NCI-H82 treated with DMSO at 0.1 percent for 48 hours (cell line): ENCODE measurements around the gene KIR2DL4.
"Not testable (repeated sequence)": the region's sequence is repeated elsewhere in the genome, so short reads cannot be mapped to it uniquely, and the experiment has no call there.

Experiments used
- DNase-seq: peaks from one replicate; lab custom pipeline; 2025; ENCODE audit not compliant: unreplicated experiment; lab: John Stamatoyannopoulos, UW

The KIR2DL4 gene

DNA sequence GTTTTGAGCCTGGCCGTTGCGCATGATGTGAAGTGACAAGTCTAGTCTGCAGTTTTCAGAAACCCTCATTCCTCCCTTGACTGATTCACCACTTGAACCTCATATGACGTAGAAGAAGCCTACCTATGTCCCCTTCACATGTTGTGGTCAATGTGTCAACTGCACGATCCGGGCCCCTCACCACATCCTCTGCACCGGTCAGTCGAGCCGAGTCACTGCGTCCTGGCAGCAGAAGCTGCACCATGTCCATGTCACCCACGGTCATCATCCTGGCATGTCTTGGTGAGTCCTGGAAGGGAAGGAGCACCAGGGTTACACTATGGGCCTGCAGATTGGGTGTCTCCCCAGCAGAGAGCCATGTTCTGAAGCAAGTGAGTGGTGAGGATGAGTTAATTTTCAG is at the start of gene KIR2DL4:
Gene KIR2DL4, plus strand, starts transcription at position 201 of the 400 bp plus-strand sequence. Its CDS starts 42 bp downstream, at position 243.
- DNase-seq: no peak

DNA sequence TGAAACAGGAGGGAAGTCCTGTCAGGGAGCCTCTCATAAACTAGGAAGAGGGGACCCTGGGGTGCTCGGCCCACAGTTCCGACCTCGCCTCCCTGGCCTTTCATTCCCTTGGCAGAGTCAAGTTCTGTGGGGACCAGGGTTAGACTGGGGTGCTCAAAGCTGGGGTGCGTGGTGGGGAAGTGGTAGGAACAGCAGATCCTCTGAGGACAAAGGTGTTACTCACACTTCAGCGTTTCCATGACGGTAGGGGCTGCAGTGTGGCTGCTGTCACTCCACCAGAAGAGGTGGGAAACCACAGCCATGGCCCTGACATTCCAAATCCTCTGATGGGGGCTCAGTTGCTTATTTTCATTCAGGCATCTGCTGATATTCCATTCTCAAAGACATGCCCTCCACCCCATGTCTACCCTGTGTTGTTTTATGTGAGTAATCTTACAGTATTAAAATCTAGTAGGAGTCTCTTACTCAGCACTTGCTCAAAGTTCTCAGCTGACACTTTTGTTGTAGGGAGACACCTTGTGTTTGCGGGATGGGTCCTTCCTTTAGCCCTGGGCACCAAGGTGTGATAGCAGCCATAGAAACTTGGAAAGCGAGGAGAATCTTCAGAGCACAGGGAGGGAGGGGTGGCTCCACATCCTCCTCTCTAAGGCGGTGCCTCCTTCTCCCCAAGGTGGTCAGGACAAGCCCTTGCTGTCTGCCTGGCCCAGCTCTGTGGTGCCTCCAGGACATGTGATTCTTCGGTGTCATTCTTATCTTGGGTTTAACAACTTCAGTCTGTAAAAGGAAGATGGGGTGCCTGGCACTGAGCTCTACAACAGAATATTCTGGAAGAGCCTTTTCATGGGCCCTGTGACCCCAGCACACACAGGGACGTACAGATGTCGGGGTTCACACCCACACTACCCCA is 47.0 kb upstream of the KIR2DL4 start:
- DNase-seq: not testable (repeated sequence)

DNA sequence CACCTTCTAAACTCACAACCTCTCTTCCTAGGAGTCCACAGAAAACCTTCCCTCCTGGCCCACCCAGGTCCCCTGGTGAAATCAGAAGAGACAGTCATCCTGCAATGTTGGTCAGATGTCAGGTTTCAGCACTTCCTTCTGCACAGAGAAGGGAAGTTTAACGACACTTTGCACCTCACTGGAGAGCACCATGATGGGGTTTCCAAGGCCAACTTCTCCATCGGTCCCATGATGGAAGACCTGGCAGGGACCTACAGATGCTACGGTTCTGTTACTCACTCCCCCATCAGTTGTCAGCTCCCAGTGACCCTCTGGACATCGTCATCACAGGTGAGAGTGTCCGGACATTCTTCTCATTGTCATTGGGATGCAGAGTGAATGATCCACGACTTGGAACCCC is 44.8 kb upstream of the KIR2DL4 start:
- DNase-seq: not testable (repeated sequence)

DNA sequence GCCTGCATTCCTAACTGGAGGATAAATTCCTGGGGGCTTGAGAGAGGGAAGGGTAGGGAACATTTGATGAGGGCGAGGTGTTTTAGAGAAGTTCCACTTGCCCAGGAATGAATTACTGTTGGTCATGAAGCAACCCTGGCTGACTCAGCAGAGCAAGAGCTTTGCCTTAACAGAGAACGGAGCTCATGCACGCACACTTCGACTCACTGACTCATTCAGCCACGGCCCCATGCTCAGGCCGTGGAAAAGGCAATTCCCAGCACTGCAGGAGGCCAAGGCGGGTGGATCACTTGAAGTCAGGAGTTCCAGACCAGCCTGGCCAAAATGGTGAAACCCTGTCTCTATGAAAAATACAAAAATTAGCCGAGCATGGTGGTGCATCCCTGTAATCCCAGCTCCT is 39.2 kb upstream of the KIR2DL4 start:
- DNase-seq: not testable (repeated sequence)

DNA sequence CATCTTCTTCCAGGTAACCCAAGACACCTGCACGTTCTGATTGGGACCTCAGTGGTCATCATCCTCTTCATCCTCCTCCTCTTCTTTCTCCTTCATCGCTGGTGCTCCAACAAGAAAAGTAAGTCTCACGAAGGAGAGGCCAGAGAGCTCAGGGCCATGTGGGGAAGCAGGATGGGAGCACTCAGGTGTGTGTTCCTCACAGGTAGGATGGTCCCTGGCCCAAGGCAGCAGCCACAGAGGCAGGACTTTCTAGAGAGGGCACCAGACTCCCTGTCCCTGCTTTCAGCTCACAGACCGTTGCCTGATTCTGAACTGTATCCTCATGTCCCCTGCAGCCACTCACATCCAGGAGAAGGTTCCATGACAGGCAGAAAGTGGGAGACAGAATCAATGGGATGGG is 36.9 kb upstream of the KIR2DL4 start:
- DNase-seq: not testable (repeated sequence)

DNA sequence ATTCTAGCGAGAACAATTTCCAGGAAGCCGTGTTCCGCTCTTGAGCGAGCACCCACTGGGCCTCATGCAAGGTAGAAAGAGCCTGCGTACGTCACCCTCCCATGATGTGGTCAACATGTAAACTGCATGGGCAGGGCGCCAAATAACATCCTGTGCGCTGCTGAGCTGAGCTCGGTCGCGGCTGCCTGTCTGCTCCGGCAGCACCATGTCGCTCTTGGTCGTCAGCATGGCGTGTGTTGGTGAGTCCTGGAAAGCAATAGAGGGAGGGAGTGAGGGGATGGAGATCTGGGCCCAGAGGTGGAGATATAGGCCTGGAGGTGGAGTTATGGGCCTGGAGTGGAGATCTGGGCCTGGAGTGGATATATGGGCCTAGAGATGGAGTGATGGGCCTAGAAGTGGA is 33.8 kb upstream of the KIR2DL4 start, which contains the start of gene KIR2DL1:
Gene KIR2DL1, plus strand, starts transcription at position 148 of the 400 bp plus-strand sequence. Its CDS starts 58 bp downstream, at position 206.
- not testable (repeated sequence) for DNase-seq

DNA sequence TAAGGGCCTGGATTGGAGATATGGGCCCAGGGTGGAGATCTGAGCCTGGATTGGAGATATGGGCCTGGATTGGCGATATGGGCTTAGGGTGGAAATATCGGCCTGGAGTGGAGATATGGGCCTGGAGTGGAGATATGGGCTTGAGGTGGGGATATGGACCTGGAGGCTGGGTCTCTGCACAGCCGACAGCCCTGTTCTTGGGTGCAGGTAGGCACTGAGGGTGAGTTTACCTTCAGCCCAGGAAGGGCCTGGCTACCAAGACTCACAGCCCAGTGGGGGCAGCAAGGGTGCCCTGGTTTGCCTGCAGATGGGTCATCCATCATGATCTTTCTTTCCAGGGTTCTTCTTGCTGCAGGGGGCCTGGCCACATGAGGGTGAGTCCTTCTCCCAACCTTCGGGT is 32.9 kb upstream of the KIR2DL4 start:
- not testable (repeated sequence) for DNase-seq

DNA sequence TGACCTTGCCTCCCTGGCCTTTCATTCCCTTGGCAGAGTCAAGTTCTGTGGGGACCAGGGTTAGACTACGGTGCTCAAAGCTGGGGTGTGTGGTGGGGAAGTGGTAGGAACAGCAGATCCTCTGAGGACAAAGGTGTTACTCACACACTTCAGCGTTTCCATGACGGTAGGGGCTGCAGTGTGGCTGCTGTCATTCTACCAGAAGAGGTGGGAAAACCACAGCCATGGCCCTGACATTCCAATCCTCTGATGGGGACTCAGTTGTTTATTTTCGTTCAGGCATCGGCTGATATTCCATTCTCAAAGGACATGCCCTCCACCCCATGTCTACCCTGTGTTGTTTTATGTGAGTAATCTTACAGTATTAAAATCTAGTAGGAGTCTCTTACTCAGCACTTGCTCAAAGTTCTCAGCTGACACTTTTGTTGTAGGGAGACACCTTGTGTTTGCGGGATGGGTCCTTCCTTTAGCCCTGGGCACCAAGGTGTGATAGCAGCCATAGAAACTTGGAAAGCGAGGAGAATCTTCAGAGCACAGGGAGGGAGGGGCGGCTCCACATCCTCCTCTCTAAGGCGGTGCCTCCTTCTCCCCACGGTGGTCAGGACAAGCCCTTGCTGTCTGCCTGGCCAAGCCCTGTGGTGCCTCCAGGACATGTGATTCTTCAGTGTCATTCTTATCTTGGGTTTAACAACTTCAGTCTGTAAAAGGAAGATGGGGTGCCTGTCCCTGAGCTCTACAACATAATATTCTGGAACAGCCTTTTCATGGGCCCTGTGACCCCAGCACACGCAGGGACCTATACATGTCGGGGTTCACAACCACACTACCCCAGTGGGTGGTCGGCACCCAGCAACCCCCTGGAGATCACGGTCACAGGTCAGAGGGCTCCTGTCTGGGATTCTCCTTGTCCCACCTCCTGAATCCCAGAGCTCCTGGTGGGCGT is 32.1 kb upstream of the KIR2DL4 start:
- not testable (repeated sequence) for DNase-seq

DNA sequence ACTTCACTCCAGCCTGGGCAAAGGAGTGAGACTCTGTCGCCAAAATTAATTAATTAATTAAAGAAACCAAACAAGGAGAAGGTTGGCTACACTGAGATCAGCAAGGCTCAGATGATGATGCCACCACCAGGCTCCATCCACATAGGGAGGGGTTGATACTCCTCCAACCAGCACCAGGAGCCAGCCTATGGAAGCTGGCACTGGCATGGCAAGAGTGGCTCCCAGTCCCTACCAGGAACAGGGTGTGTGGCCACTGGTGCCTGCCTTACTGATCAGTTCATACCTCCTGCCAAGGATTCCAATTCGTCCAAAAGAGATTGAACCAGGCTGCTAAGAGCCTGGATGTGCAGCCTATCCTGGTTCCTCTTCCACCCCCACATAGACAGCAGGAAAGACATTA is 30.7 kb upstream of the KIR2DL4 start:
- DNase-seq: not testable (repeated sequence)

DNA sequence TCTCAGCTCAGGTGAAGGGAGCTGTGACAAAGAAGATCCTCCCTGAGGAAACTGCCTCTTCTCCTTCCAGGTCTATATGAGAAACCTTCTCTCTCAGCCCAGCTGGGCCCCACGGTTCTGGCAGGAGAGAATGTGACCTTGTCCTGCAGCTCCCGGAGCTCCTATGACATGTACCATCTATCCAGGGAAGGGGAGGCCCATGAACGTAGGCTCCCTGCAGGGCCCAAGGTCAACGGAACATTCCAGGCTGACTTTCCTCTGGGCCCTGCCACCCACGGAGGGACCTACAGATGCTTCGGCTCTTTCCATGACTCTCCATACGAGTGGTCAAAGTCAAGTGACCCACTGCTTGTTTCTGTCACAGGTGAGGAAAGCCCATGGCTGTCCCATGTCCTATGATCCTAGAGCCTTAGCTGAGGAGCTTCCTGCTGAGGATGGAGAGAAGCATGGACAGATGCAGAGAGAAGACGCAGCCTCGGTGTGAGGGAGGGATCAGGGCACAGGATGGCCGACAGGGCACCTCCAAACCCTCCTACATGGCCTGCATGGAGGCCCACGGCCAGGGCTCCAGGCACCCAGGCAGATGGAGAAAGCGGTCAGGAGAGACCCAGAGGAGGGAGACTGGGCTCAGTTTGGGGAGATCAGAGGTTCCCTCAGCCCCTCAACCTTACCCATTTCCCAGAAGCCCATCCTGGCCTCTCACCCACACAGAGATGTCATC is 28.2 kb upstream of the KIR2DL4 start:
- DNase-seq: not testable (repeated sequence)

DNA sequence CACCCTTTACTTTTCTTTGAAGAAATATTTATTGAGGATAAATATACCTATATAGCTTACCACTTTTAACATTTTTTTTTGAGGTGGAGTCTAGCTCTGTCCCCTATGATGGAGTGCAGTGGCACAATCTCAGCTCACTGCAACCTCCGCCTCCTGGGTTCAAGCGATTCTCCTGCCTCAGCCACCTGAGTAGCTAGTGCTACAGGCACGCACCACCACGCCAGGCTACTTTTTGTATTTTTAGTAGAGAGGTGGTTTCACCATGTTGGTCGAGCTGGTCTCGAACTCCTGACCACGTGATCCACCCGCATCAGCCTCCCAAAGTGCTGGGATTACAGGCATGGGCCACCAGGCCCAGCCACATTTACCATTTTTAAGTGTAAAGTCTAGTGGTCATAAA is 27.6 kb upstream of the KIR2DL4 start:
- DNase-seq: not testable (repeated sequence)

DNA sequence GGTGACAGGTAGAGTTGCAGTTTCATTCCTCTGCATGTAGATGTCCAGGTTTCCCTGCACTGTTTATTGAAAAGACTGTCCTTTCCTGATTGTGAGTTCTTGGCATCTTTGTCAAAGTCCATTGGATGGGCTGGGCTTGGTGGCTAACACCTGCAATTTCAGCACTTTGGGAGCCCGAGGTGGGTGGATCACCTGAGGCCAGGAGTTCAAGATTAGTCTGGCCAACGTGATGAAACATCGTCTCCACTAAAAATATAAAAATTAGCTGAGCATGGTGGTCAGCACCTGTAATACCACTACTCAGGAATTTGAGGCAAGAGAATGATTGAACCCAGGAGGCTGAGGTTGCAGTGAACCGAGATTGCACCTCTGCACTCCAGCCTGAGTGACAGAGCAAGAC is 25.6 kb upstream of the KIR2DL4 start:
- not testable (repeated sequence) for DNase-seq

DNA sequence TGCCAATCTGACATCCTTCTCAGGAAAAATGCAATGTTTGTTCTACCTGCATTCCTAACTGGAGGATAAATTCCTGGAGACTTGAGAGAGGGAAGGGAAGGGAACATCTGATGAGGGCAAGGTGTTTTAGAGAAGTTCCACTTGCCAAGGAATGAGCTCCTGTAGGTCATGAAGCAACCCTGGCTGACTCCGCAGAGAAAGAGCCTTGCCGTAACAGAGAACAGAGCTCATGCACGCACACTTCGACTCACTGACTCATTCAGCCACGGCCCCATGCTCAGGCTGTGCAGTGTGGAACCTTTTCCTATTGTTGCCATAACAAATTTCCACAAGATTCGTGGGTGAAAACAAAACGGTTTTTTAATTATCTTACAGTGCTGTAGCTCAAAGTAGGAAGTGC is 24.5 kb upstream of the KIR2DL4 start:
- not testable (repeated sequence) for DNase-seq

DNA sequence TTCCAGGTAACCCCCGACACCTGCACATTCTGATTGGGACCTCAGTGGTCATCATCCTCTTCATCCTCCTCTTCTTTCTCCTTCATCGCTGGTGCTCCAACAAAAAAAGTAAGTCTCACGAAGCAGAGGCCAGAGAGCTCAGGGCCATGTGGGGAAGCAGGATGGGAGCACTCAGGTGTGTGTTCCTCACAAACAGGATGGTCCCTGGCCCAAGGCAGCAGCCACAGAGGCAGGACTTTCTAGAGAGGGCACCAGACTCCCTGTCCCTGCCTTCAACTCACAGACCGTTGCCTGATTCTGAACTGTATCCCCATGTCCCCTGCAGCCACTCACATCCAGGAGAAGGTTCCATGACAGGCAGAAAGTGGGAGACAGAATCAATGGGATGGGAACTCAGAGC is 20.5 kb upstream of the KIR2DL4 start:
- DNase-seq: not testable (repeated sequence)

DNA sequence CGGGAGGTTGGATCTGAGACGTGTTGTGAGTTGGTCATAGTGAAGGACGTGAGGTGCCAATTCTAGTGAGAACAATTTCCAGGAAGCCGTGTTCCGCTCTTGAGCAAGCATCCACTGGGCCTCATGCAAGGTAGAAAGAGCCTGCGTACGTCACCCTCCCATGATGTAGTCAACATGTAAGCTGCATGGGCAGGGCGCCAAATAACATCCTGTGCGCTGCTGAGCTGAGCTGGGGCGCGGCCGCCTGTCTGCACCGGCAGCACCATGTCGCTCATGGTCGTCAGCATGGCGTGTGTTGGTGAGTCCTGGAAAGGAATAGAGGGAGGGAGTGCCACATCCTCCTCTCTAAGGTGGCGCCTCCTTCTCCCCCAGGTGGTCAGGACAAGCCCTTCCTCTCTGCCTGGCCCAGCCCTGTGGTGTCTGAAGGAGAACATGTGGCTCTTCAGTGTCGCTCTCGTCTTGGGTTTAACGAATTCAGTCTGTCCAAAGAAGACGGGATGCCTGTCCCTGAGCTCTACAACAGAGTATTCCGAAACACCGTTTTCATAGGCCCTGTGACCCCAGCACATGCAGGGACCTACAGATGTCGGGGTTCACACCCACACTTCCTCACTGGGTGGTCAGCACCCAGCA is 17.2 kb upstream of the KIR2DL4 start:
- not testable (repeated sequence) for DNase-seq

DNA sequence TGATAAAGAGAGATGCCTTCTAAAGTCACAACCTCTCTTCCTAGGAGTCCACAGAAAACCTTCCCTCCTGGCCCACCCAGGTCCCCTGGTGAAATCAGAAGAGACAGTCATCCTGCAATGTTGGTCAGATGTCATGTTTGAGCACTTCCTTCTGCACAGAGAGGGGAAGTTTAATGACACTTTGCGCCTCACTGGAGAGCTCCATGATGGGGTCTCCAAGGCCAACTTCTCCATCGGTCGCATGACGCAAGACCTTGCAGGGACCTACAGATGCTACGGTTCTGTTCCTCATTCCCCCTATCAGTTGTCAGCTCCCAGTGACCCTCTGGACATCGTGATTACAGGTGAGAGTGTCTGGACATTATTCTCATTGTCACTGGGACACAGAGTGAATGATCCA is 15.3 kb upstream of the KIR2DL4 start:
- DNase-seq: not testable (repeated sequence)

DNA sequence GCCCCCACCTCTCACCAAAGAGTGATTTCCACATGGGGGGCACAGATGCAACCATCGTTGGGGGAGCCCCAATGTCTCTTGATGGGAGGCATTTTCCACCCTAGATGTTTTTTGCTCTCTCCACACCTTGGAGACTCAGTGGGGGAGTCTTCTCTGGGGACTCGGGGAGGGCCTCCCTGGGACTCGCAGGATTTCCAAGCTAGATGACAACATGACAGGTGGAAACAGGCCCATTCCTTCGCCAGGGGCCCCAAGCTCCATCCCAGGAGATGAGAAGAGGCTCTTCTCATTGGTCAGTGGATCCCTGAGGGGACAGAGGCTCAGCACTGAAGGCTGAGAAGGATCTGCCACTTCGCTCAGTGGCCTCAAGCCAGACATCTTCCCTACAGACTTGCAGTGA is 12.7 kb upstream of the KIR2DL4 start:
- DNase-seq: no peak

DNA sequence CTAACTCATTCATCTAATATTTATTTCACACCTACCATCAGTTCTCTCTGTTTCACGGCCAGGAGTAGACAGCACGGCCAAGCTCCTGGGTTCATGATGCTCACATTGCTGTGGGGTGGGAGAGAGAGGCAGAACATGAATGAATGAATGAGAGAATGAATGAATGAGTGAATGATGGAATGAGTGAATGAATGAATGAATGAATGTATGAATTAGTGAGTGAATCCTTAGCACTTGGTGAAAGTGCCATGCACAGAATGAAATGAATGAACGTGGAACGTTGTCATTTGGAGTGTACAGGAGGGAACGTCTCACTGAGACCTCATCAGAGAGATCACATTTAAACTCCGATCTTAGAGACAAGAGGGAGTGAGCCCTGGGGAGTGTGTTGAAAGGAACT is 11.9 kb upstream of the KIR2DL4 start:
- no peak for DNase-seq

DNA sequence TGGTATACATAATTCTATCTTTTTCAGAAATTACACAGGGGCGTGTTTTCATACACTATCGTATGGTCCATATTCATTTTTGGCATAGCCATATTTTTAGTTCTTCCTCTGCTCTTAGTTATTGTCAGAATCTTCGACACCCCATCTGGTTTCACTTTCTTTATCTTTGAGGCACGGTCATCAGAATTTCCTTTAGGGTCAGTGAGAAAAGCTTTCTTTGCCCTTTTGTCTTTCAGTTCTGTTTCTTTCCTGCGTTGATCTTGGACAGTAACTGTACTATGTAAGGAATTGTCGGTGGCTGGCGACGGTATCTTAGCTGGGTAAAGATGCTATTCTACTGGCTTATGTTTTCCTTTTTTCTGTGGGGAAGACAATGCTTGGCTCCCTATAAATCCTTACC is 10.6 kb upstream of the KIR2DL4 start:
- DNase-seq: no peak

DNA sequence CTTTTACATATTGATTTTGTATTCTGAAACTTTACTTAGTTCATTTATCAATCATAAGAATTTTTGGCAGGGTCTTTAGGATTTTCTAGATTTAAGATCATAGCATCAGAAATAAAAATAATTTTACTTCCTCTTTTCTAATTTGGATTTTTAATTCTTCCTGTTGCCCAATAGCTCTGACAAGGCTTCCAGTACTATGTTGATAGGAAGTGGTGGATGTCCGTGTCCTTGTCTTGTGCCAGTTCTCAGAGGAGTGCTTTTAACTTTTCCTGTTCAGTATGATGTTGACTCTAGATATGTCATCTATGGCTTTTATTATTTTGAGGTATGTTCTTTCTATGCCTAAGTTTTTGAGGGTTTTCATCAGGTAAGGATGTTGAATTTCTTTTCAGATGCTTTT is 7.7 kb upstream of the KIR2DL4 start:
- DNase-seq: no peak
